HepG2 (cell line): ENCODE results near the gene FABP2. TPM values are rescaled to one million over a fixed set of nuclear protein-coding genes. Genes with fewer than 3 reads are reported as not detected.
A peak's percentile ranks its signal among the peaks of the same experiment; 100 is the strongest.

Source experiments
- ARID4A ChIP-seq: sonication (generic); formaldehyde crosslinking; IDR thresholded peaks from 2 replicates; pipeline ENCODE4 v1.5.0; 2020; ENCODE audit warnings: mild to moderate bottlenecking, missing genetic modification reagents, borderline replicate concordance
- CSRNP2 ChIP-seq: sonication (generic); formaldehyde crosslinking; conservative IDR thresholded peaks from 2 replicates; pipeline ENCODE4 v1.8.0; 2022; ENCODE audit warnings: low read depth, missing genetic modification reagents
- EZH2 ChIP-seq: conservative IDR thresholded peaks from 2 replicates; pipeline ENCODE4 v1.6.1; 2012; ENCODE audit warnings: mild to moderate bottlenecking, low read depth, low read length, moderate library complexity
- FOSL2 ChIP-seq: sonication (generic); formaldehyde crosslinking; IDR thresholded peaks from 2 replicates; pipeline ENCODE4 v1.4.0; 2020; ENCODE audit warnings: missing genetic modification reagents
- GABPA ChIP-seq, 2 experiments: IDR thresholded peaks; 2 replicates each; pipeline ENCODE4 v1.6.1; 2011 to 2016; ENCODE audit warnings: low read depth in 2 of 2, low read length in 1 of 2, missing biosample characterization in 1 of 2, missing genetic modification characterization in 1 of 2
- GATAD2A ChIP-seq: IDR thresholded peaks from 2 replicates; pipeline ENCODE4 v1.6.1; 2016
- HNF4A ChIP-seq: sonication (generic); formaldehyde crosslinking; IDR thresholded peaks from 2 replicates; pipeline ENCODE4 v1.4.0; 2020; ENCODE audit warnings: missing genetic modification reagents
- HNF4G ChIP-seq, 2 experiments: sonication (generic) in 1 of 2; formaldehyde crosslinking in 1 of 2; IDR thresholded peaks; 2 replicates each; pipeline versions ENCODE4 v1.4.0 to v1.6.1; 2011 to 2020; ENCODE audit warnings: borderline replicate concordance in 2 of 2, low read depth in 2 of 2, mild to moderate bottlenecking in 2 of 2, low read length in 1 of 2, missing genetic modification reagents in 1 of 2, moderate library complexity in 1 of 2
- IKZF5 ChIP-seq: IDR thresholded peaks from 2 replicates; pipeline ENCODE4 v1.6.1; 2018; ENCODE audit warnings: missing genetic modification reagents, mild to moderate bottlenecking, missing compliant biosample characterization
- POLR2G ChIP-seq: fragments of 200-400 bp; formaldehyde crosslinking; IDR thresholded peaks from 2 replicates; pipeline ENCODE4 v1.6.1; 2018; ENCODE audit warnings: mild to moderate bottlenecking, low read depth, low read length, moderate library complexity
- SALL1 ChIP-seq: sonication (generic); formaldehyde crosslinking; IDR thresholded peaks from 2 replicates; pipeline ENCODE4 v1.8.0; 2022; ENCODE audit warnings: mild to moderate bottlenecking, missing genetic modification reagents
- SOX13 ChIP-seq, 3 experiments: fragments of 450-650 bp in 1 of 3; sonication (generic) in 1 of 3; formaldehyde crosslinking in 1 of 3; IDR thresholded peaks in 2 of 3; conservative IDR thresholded peaks in 1 of 3; 2 replicates each; pipeline versions ENCODE4 v1.5.0 to v1.6.1; 2016 to 2020; ENCODE audit warnings: antibody characterized with exemption in 1 of 3, mild to moderate bottlenecking in 1 of 3, missing compliant biosample characterization in 1 of 3, missing genetic modification reagents in 1 of 3, moderate library complexity in 1 of 3
- SP5 ChIP-seq: IDR thresholded peaks from 2 replicates; pipeline ENCODE4 v1.6.1; 2016; ENCODE audit warnings: low read depth, borderline replicate concordance
- TFAP4 ChIP-seq: sonication (generic); IDR thresholded peaks from 2 replicates; pipeline ENCODE4 v1.6.1; 2016; ENCODE audit warnings: low read depth, borderline replicate concordance
- THAP11 ChIP-seq: IDR thresholded peaks from 2 replicates; pipeline ENCODE4 v1.6.1; 2016; ENCODE audit warnings: missing biosample characterization, missing genetic modification reagents
- TMF1 ChIP-seq: sonication (generic); formaldehyde crosslinking; IDR thresholded peaks from 2 replicates; pipeline ENCODE4 v1.8.1; 2022; ENCODE audit warnings: low read depth, missing genetic modification reagents
- ZFP62 ChIP-seq: sonication (generic); formaldehyde crosslinking; IDR thresholded peaks from 2 replicates; pipeline ENCODE4 v1.4.0; 2020; ENCODE audit warnings: missing genetic modification reagents
- ZNF251 ChIP-seq: sonication (generic); formaldehyde crosslinking; IDR thresholded peaks from 2 replicates; pipeline ENCODE4 v1.9.0; 2021; ENCODE audit warnings: mild to moderate bottlenecking, missing genetic modification reagents
- ZNF274 ChIP-seq: sonication (generic); formaldehyde crosslinking; IDR thresholded peaks from 2 replicates; pipeline ENCODE4 v1.5.1; 2020; ENCODE audit warnings: mild to moderate bottlenecking, missing genetic modification reagents
- ZNF33B ChIP-seq: sonication (generic); formaldehyde crosslinking; IDR thresholded peaks from 2 replicates; pipeline ENCODE4 v1.5.1; 2020; ENCODE audit warnings: mild to moderate bottlenecking, missing genetic modification reagents
- ZNF644 ChIP-seq: IDR thresholded peaks from 2 replicates; pipeline ENCODE4 v1.6.1; 2016; ENCODE audit warnings: low read depth
- ZNF878 ChIP-seq: sonication (generic); formaldehyde crosslinking; IDR thresholded peaks from 2 replicates; pipeline ENCODE4 v1.8.1; 2023; ENCODE audit warnings: mild to moderate bottlenecking, missing genetic modification reagents, moderate library complexity
- ZNF879 ChIP-seq: sonication (generic); formaldehyde crosslinking; IDR thresholded peaks from 2 replicates; pipeline ENCODE4 v1.8.1; 2023; ENCODE audit warnings: missing genetic modification reagents
- polyA plus RNA-seq, 8 experiments: library from polyadenylated mRNA; depleted of rRNA in 3 of 8; stranded (reverse) in 7 of 8; unstranded in 1 of 8; fragments of >200 nt; fragmentation: Illumina TruSeq in 4 of 8; extraction: Trizol in 4 of 8; gene quantifications; 2 replicates each; pipeline versions ENCODE4 v1.2.1 to v1.2.3, GENCODE V29; 2011 to 2016; ENCODE audit warnings: low read depth in 4 of 8, missing spikeins in 1 of 8, mixed read lengths in 1 of 8; ENCODE audit not compliant: insufficient read depth in 1 of 8
- total RNA-seq, 5 experiments: library from RNA; depleted of rRNA; stranded (reverse); fragments of >200 nt; fragmentation: Illumina TruSeq; extraction: Trizol; gene quantifications; 2 replicates each; pipeline ENCODE4 v1.2.3, GENCODE V29; 2016; ENCODE audit warnings: low read depth in 1 of 5

Gene FABP2
- total and polyA plus RNA-seq, 2 of the 13 experiments (the other 11 are each of a cell fraction or from before 2014, with no cell fraction given) = 0.78 to 1.2 TPM

- TF ChIP-seq GATAD2A (CRISPR knock-in tag) (peak; percentile 48), TMF1 (CRISPR knock-in tag) (no peak), EZH2 (no peak), HNF4G (IDR thresholded peaks at IDR 0.05; ENCODE audit: borderline replicate concordance, low read depth, low read length) (peak; percentile 83), HNF4G (CRISPR knock-in tag; IDR thresholded peaks at IDR 0.05; ENCODE audit: borderline replicate concordance, low read depth) (0 out of 2 replicates have a peak, but pooled peaks have one; percentile 64), ZNF274 (no peak), SALL1 (CRISPR knock-in tag) (peak; percentile 35; the same call in 1 of the 2 replicates), IKZF5 (CRISPR knock-in tag) (peak; percentile 28; the same call in 1 of the 2 replicates), SP5 (CRISPR knock-in tag) (no peak), GABPA (IDR thresholded peaks at IDR 0.05; ENCODE audit: low read depth, low read length) (no peak), GABPA (CRISPR knock-in tag; IDR thresholded peaks at IDR 0.05; ENCODE audit: low read depth) (peak; percentile 18; the same call in 1 of the 2 replicates), HNF4A (CRISPR knock-in tag) (peak; percentile 82), ZNF33B (no peak), ZNF879 (CRISPR knock-in tag) (no peak), CSRNP2 (CRISPR knock-in tag) (no peak), THAP11 (CRISPR knock-in tag) (peak; percentile 46; the same call in 1 of the 2 replicates), ZNF251 (no peak), ZNF878 (CRISPR knock-in tag) (peak; percentile 33; the same call in 1 of the 2 replicates), ARID4A (CRISPR knock-in tag) (peak; percentile 58; the same call in 1 of the 2 replicates), SOX13 (IDR thresholded peaks at IDR 0.05) (no peak), SOX13 (CRISPR knock-in tag; conservative IDR thresholded peaks at IDR 0.05 in 1 of 2, IDR thresholded peaks at IDR 0.05 in 1 of 2) (peak in 1 of 2 experiments; percentile 19; a peak in 1 of 4 replicates), FOSL2 (CRISPR knock-in tag) (no peak; the same call in 1 of the 2 replicates), POLR2G (peak; percentile 48; the same call in 1 of the 2 replicates), ZNF644 (CRISPR knock-in tag) (no peak), ZFP62 (CRISPR knock-in tag) (no peak), TFAP4 (no peak)
Measured at GRCh38 chr4:119299260-119299671, 22.7 kb downstream of the FABP2 start (continued).
